K562 (cell line): ENCODE data around the gene TTC21A. TPM values are rescaled to one million over a fixed set of nuclear protein-coding genes. Genes with fewer than 3 reads are reported as not detected.

Experiments used
- ADNP ChIP-seq: fragments of 200-800 bp; sonication (Bioruptor generic); IDR thresholded peaks from 2 replicates; pipeline ENCODE4 v1.6.1; 2016; ENCODE audit warnings: missing genetic modification characterization, missing compliant biosample characterization
- CHAMP1 ChIP-seq: fragments of 450-650 bp; IDR thresholded peaks from 2 replicates; pipeline ENCODE4 v1.6.1; 2016; ENCODE audit warnings: mild to moderate bottlenecking
- CHD7 ChIP-seq: fragments of 200-600 bp; sonication (generic); IDR thresholded peaks from one replicate; pipeline ENCODE4 v1.6.1; 2012; ENCODE audit warnings: mild to moderate bottlenecking, low read depth, low read length, inconsistent platforms
- CTCFL ChIP-seq: IDR thresholded peaks from 2 replicates; pipeline ENCODE4 v1.6.1; 2011; ENCODE audit warnings: borderline replicate concordance, low read depth, mild to moderate bottlenecking, moderate library complexity, low read length; ENCODE audit not compliant: insufficient read depth, poor library complexity, severe bottlenecking
- NCOR1 ChIP-seq: fragments of 450-650 bp; IDR thresholded peaks from 2 replicates; pipeline ENCODE4 v1.6.1; 2016; ENCODE audit warnings: mild to moderate bottlenecking, moderate library complexity
- NFIC ChIP-seq: fragments of 450-650 bp; IDR thresholded peaks from 2 replicates; pipeline ENCODE4 v1.6.1; 2017; ENCODE audit warnings: mild to moderate bottlenecking, inconsistent platforms
- NONO ChIP-seq, 2 experiments: fragments of 200-400 bp in 1 of 2; fragments of 450-650 bp in 1 of 2; formaldehyde crosslinking in 1 of 2; IDR thresholded peaks; 2 replicates each; pipeline ENCODE4 v1.6.1; 2017; ENCODE audit warnings: low read depth in 2 of 2, mild to moderate bottlenecking in 2 of 2, moderate library complexity in 2 of 2, low read length in 1 of 2
- SRSF7 ChIP-seq: fragments of 200-400 bp; formaldehyde crosslinking; optimal IDR thresholded peaks from 2 replicates; pipeline ENCODE3; 2017; ENCODE audit warnings: mild to moderate bottlenecking, low read depth, low read length
- polyA plus RNA-seq, 8 experiments: library from polyadenylated mRNA; depleted of rRNA in 4 of 8; stranded (reverse) in 5 of 8; unstranded in 3 of 8; fragments of >200 nt; fragmentation: Nextera tagmentation in 2 of 8; fragmentation: Illumina TruSeq in 1 of 8; extraction: Ambion mirVana in 2 of 8; extraction: Trizol in 1 of 8; gene quantifications; 2 replicates each; pipeline versions ENCODE4 v1.2.1 to v1.2.3, GENCODE V29; 2011 to 2014; ENCODE audit warnings: inconsistent platforms in 1 of 8, missing spikeins in 1 of 8
- total RNA-seq, 7 experiments: library from RNA; depleted of rRNA in 6 of 7; stranded (reverse); fragments of >200 nt in 6 of 7; fragmentation: Illumina TruSeq in 2 of 7; extraction: Trizol in 2 of 7; gene quantifications; 2 replicates each; pipeline versions ENCODE4 v1.2.1 to v1.2.3, GENCODE V29; 2011 to 2021; ENCODE audit warnings: low replicate concordance in 1 of 7

TTC21A gene
- total and polyA plus RNA-seq, 9 of the 15 experiments (the other 6 are each of a cell fraction or from before 2014, with no cell fraction given): 0.22 to 1.4 (median 0.70) TPM

- TF ChIP-seq CHD7 (no peak), NONO (IDR thresholded peaks at IDR 0.05; ENCODE audit: low read depth in 2 of 2, low read length in 1 of 2) (peak; percentile 63 to 79; a peak in 2 of 4 replicates), NFIC (peak; percentile 85), NCOR1 (no peak), ADNP (tag) (no peak), CHAMP1 (no peak), SRSF7 (no peak), CTCFL (peak; percentile 12)
Observed at GRCh38 chr3:39107388-39108199, at the start of gene TTC21A, which contains the start of gene GORASP1 (continued).
